Measurements from ENCODE around the gene NACC2.

Gene NACC2

GRCh38 chr9:136002881-136003280, 92.2 kb downstream of the NACC2 start:
- no peak for TF ChIP-seq CTCF (IDR thresholded peaks at IDR 0.05; ENCODE audit: extremely low read depth, insufficient read depth, missing control alignments)
- DNase-seq (ENCODE audit: low spot score): no peak
- in situ Hi-C loops (cut with MboI; ENCODE audit: low pct_unique_long_range_greater_than_20kb, low sequenced_read_pairs, unreplicated experiment): no loop called here

GRCh38 chr9:136002215-136002614, 92.9 kb downstream of the NACC2 start:
- DNase-seq (ENCODE audit: low spot score): no peak
- TF ChIP-seq CTCF (IDR thresholded peaks at IDR 0.05; ENCODE audit: extremely low read depth, insufficient read depth, missing control alignments): no peak
- in situ Hi-C loops (cut with MboI; ENCODE audit: low pct_unique_long_range_greater_than_20kb, low sequenced_read_pairs, unreplicated experiment): no loop called here

GRCh38 chr9:136001231-136001630, 93.9 kb downstream of the NACC2 start:
- DNase-seq (ENCODE audit: low spot score): no peak
- no peak for TF ChIP-seq CTCF (IDR thresholded peaks at IDR 0.05; ENCODE audit: extremely low read depth, insufficient read depth, missing control alignments)
- in situ Hi-C loops (cut with MboI; ENCODE audit: low pct_unique_long_range_greater_than_20kb, low sequenced_read_pairs, unreplicated experiment): no loop called here

GRCh38 chr9:135998410-135999071, 96.5 kb downstream of the NACC2 start:
- TF ChIP-seq CTCF (IDR thresholded peaks at IDR 0.05; ENCODE audit: extremely low read depth, insufficient read depth, missing control alignments): no peak
- in situ Hi-C loops (cut with MboI; ENCODE audit: low pct_unique_long_range_greater_than_20kb, low sequenced_read_pairs, unreplicated experiment): no loop called here
- DNase-seq (ENCODE audit: low spot score): no peak

GRCh38 chr9:135998016-135998380, 97.1 kb downstream of the NACC2 start:
- no peak for TF ChIP-seq CTCF (IDR thresholded peaks at IDR 0.05; ENCODE audit: extremely low read depth, insufficient read depth, missing control alignments)
- no peak for DNase-seq (ENCODE audit: low spot score)
- in situ Hi-C loops (cut with MboI; ENCODE audit: low pct_unique_long_range_greater_than_20kb, low sequenced_read_pairs, unreplicated experiment): no loop called here

- in situ Hi-C loops (cut with MboI; ENCODE audit: low pct_unique_long_range_greater_than_20kb, low sequenced_read_pairs, unreplicated experiment): no loop called here
- DNase-seq (ENCODE audit: low spot score): no peak
- no peak for TF ChIP-seq CTCF (IDR thresholded peaks at IDR 0.05; ENCODE audit: extremely low read depth, insufficient read depth, missing control alignments)
Observed at GRCh38 chr9:135997090-135998015, 97.7 kb downstream of the NACC2 start.

All from GM13977 (cell line).